ENCODE measurements around the gene PKP4.
"Not testable (repeated sequence)": the region's sequence is repeated elsewhere in the genome, so short reads cannot be mapped to it uniquely, and the experiment has no call there.

Gene PKP4, protein sequence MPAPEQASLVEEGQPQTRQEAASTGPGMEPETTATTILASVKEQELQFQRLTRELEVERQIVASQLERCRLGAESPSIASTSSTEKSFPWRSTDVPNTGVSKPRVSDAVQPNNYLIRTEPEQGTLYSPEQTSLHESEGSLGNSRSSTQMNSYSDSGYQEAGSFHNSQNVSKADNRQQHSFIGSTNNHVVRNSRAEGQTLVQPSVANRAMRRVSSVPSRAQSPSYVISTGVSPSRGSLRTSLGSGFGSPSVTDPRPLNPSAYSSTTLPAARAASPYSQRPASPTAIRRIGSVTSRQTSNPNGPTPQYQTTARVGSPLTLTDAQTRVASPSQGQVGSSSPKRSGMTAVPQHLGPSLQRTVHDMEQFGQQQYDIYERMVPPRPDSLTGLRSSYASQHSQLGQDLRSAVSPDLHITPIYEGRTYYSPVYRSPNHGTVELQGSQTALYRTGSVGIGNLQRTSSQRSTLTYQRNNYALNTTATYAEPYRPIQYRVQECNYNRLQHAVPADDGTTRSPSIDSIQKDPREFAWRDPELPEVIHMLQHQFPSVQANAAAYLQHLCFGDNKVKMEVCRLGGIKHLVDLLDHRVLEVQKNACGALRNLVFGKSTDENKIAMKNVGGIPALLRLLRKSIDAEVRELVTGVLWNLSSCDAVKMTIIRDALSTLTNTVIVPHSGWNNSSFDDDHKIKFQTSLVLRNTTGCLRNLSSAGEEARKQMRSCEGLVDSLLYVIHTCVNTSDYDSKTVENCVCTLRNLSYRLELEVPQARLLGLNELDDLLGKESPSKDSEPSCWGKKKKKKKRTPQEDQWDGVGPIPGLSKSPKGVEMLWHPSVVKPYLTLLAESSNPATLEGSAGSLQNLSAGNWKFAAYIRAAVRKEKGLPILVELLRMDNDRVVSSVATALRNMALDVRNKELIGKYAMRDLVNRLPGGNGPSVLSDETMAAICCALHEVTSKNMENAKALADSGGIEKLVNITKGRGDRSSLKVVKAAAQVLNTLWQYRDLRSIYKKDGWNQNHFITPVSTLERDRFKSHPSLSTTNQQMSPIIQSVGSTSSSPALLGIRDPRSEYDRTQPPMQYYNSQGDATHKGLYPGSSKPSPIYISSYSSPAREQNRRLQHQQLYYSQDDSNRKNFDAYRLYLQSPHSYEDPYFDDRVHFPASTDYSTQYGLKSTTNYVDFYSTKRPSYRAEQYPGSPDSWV

DNA sequence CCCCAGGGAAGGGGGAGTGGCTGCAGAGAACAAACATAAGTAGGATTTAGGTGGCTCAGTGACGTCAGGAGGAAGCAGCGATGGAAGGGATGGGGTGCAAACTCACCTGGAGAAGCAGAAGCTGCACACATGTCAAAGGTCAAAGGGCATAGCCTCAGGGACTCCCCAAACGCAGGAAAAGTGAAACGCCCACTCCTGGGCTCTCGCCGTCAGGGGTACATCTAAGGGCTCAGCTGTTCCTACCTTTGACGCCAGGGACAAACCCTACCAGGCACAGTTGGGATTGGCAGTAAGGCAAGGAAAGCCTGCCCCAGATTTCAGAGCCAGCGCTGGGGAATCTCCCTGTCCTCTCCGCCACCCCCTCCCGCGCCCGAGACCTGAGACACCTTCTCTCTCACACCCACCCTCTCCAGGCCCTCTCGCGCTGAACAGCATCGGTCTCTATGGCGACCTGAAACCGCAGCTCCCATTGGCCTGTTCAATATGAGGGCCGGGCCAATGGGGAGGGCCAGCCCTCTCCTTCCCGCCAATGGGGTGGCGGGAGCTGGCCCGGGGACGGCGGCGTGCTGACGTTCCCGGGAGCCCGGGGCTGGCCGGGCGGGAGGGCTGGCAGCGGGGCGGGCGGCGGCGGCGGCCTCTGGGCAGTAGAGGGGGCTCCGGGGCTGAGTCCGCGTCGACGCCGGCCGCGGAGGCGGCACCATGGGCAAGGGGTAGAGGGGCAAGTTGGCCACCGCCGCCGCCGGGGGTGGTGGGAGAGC lies at the start of gene PKP4, which contains the start of gene CCDC148:
TSS of gene PKP4 (plus strand) at position 644 of the 758 bp plus-strand sequence. CDS start 76,233 bp downstream, outside the sequence.
TSS of gene CCDC148 (minus strand) at position 445 of the 758 bp plus-strand sequence. CDS start at position 131, 314 bp downstream.
- DNase-seq (ENCODE audit: low read depth in 3 of 3, low spot score in 1 of 3): peak; percentile 68 to 76 (median 73)

DNA sequence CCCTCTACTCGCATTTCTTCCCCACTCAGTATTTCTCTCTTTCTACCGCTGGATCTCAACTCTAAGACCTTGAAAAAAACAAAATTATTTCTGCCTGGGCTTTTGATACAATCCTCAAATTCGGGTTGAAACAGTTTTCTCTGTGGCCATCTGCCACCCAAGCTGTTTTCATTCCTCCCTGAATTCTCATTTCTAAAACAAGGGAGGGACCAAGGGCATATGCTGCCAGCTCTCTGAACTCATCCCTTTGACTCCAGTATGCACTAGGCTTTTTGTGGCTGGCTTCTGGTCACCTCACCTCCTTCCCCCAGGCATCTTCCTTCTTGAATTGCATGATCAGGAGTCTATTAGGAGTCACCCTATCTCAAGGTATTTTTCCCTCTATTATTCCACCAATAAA lies 49.7 kb upstream of the PKP4 start:
- DNase-seq (ENCODE audit: low read depth in 3 of 3, low spot score in 1 of 3): no peak

DNA sequence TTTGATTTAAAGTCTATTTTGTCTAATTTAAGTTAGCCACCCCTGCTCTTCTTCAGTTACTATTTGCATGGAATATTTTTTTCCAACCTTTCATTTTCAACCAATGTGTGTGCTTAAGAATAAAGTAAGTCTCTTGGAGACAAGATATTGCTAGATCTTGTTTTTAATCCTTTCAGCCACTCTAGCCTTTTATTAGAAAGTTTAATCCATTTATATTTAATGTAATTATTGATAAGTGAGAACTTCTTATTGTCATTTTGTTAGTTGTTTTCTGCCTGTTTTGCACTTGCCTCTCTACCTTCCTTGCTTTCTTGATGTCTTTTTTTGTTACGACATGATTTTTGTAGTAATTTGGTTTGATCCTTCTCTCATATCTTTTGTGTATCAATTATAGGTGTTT lies 46.6 kb upstream of the PKP4 start:
- DNase-seq (ENCODE audit: low read depth in 3 of 3, low spot score in 1 of 3): no peak

DNA sequence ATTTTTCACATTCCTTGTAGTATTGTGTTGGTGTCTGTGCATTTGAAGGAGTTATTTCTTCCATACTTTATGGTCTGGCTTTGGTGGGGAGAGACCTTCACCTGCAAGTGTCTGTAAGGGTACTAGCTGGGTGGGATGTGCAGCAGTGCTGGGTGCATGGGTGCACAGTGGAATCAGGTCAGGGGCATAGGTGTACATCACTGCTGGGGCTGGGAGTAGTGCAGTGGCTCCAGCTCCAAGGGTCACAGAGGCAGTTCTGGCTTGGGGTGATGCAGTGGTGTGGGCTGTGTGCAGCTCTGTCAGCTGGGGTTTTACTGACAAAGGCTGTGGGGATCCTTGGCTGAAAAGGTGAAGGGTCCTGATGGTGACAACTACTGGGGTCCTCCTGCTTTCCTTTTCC lies 45.0 kb upstream of the PKP4 start:
- DNase-seq (ENCODE audit: low read depth in 3 of 3, low spot score in 1 of 3): no peak

GRCh38 chr2:158412206-158412605 lies 44.5 kb upstream of the PKP4 start:
- DNase-seq (ENCODE audit: low read depth in 3 of 3, low spot score in 1 of 3): no peak

GRCh38 chr2:158413581-158413980 lies 43.2 kb upstream of the PKP4 start:
- DNase-seq (ENCODE audit: low read depth in 3 of 3, low spot score in 1 of 3): no peak

GRCh38 chr2:158414538-158414937 lies 42.2 kb upstream of the PKP4 start:
- no peak for DNase-seq (ENCODE audit: low read depth in 3 of 3, low spot score in 1 of 3)

DNA sequence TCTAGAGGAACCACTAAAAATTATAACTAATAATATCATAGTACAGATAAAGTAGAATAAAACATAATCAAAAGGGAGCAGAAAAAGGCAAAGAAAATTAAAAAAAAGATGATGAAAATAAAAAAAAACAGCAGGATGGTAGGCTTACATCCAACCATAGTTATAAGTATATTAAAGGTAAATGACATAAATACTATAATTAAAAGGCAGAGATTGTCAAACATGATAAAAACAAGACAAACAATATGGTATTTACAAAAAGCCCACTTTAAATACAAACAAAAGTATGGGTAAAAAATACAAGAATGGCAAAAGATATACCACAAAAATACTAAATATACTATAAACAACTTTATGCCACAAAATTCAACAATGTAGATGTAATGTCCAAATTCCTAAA lies 24.6 kb upstream of the PKP4 start:
- DNase-seq (ENCODE audit: low read depth in 3 of 3, low spot score in 1 of 3): no peak

- not testable (repeated sequence) for DNase-seq (ENCODE audit: low read depth in 3 of 3, low spot score in 1 of 3)
These were observed 23.0 kb upstream of the PKP4 start for GRCh38 chr2:158433716-158434115.

DNA sequence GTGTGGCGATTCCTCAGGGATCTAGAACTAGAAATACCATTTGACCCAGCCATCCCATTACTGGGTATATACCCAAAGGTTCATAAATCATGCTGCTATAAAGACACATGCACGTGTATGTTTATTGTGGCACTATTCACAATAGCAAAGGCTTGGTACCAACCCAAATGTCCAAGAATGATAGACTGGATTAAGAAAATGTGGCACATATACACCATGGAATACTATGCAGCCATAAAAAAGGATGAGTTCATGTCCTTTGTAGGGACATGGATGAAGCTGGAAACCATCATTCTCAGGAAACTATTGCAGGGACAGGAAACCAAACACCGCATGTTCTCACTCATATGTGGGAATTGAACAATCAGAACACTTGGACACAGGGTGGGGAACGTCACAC lies 17.7 kb upstream of the PKP4 start:
- DNase-seq (ENCODE audit: low read depth in 3 of 3, low spot score in 1 of 3): not testable (repeated sequence)

DNA sequence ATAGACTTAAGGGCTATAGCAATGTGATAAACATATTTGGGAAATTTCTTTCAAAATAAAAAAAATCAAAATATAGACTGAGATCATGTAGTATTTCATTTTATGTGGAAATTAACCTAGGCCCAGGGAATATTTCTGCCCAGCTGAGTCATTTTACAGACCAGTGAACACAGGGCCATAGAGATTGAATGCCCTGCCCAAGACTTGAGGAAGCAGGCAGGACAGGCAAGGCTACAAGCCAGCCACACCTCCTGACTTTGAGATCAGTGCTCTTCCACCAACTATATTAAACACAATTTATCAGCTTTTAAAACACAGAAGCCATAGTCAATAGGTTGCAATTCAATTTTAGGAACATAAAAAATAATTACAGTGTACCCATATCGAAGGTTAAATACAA lies 13.1 kb upstream of the PKP4 start:
- DNase-seq (ENCODE audit: low read depth in 3 of 3, low spot score in 1 of 3): no peak

DNA sequence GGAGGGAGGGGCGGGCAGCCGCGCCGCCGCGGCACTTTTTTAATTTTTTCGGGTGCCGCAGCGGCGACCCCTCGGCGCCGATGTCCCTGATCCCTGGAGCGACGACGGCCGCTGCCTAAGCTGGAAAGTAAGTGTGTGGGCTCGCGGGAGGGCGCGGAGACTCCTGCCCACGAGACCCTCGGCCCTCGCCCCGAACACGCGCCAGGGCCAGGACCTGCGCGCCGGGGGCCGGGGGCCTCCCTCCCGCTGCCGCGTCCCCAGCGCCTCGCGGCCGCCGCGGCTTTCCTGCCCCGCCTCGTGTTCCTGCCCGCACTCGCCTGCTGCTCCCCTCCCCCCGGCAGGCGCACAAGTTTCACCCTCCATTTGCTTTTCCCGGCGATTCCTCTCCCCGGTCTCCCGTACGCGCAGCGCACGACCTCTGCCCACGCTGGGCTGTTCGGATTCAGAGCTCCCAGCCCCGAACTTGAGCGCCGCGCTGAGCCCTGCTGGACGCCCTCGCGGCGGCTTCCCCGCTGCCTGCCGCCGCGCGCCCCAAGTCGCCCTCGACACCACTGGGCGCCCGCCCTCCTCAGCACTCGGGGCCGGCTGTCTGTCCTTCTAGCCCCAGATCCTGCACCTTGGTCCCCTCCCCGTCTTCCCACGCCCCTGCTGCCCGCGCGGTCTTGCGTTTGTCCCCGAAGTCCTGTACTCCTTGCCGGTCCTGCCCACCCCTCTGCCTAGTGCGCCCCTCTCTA lies 507 bp downstream of the PKP4 start:
- peak in 1 of 3 donors; percentile 37 for DNase-seq (ENCODE audit: low read depth in 3 of 3, low spot score in 1 of 3)

GRCh38 chr2:158457826-158458616 lies 1.3 kb downstream of the PKP4 start:
- DNase-seq (ENCODE audit: low read depth in 3 of 3, low spot score in 1 of 3): peak in 1 of 3 donors; percentile 43

GRCh38 chr2:158458617-158458920 lies 1.8 kb downstream of the PKP4 start:
- no peak for DNase-seq (ENCODE audit: low read depth in 3 of 3, low spot score in 1 of 3)

DNA sequence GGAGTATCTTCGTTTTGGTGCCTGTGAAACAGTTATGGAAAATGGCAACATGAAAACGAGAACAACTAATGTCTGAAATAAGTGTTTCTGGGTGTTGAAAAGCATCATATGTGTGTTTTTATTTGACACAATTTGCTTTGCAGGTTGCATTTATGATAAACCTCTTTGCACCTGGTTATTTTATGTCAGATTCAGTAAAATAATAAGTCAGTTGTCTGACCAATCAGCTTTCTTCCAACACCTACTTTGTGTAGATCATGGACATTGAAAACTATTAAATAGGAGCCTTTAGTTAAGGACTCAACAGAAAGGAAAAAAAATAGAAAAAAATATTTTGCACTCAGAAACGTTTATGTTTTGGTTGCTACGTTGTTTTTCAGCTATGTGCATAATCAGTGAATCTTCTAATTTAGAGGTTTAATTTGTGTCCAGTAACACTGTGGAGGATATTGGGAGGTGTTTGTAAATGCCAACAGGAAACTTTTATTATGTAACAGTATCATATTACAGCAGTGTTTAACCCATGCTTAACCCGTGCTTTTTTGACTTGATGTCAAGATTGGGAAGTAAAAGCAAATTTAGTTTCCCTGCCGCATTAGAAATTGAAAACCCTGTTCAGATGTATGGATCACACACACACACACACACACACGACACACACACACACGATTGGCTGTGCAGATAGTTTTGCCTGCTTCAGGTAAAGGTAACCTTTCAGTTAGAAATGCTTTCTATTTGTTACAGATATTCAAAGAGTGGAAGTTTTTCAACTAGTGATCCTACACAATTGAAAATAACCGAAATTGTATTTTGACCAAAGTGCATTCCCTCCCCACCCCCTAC lies 2.6 kb downstream of the PKP4 start:
- no peak for DNase-seq (ENCODE audit: low read depth in 3 of 3, low spot score in 1 of 3)

GRCh38 chr2:158460632-158461297 lies 4.0 kb downstream of the PKP4 start:
- DNase-seq (ENCODE audit: low read depth in 3 of 3, low spot score in 1 of 3): no peak

GRCh38 chr2:158463496-158464095 lies 6.8 kb downstream of the PKP4 start:
- no peak for DNase-seq (ENCODE audit: low read depth in 3 of 3, low spot score in 1 of 3)

All from stimulated activated CD4-positive, alpha-beta T cell treated with anti-CD3 and anti-CD28 coated beads, TNF-alpha, amount 100 ng/mL, for 1 hour (primary cell).